H9 (cell line): ENCODE results near the gene CERS3. TPM values are rescaled to one million over a fixed set of nuclear protein-coding genes. Genes with fewer than 3 reads are reported as not detected.

Experiments
- DNase-seq: peaks from one replicate; pipeline ENCODE4 v3.0.0-alpha.2; 2017
- H2AFZ ChIP-seq: one replicate; pipeline ENCODE4 v1.6.1; 2013; ENCODE audit warnings: mild to moderate bottlenecking, low read length, control low read depth, moderate library complexity
- H2AK5ac ChIP-seq: 2 replicates; pipeline ENCODE4 v1.6.1; 2013; ENCODE audit warnings: low read length, control low read depth, mixed read lengths; ENCODE audit not compliant: insufficient read length
- H2BK120ac ChIP-seq: one replicate; pipeline ENCODE4 v1.6.1; 2013; ENCODE audit warnings: low read depth, mild to moderate bottlenecking, low read length, control low read depth, inconsistent platforms; ENCODE audit not compliant: poor library complexity, severe bottlenecking
- H2BK12ac ChIP-seq: 2 replicates; pipeline ENCODE4 v1.6.1; 2013; ENCODE audit warnings: low read length, control low read depth, mixed read lengths, low read depth; ENCODE audit not compliant: insufficient read length
- H2BK15ac ChIP-seq: 2 replicates; pipeline ENCODE4 v1.6.1; 2013; ENCODE audit warnings: low read depth, low read length, control low read depth
- H2BK20ac ChIP-seq: one replicate; pipeline ENCODE4 v1.6.1; 2013; ENCODE audit warnings: low read depth, mild to moderate bottlenecking, low read length, control low read depth, inconsistent platforms; ENCODE audit not compliant: poor library complexity, severe bottlenecking
- H2BK5ac ChIP-seq: 2 replicates; pipeline ENCODE4 v1.6.1; 2013; ENCODE audit warnings: low read length, control low read depth, mixed read lengths; ENCODE audit not compliant: insufficient read length
- H3K14ac ChIP-seq: 2 replicates; pipeline ENCODE4 v1.6.1; 2013; ENCODE audit warnings: low read length, control low read depth; ENCODE audit not compliant: insufficient read depth
- H3K18ac ChIP-seq: 2 replicates; pipeline ENCODE4 v1.6.1; 2013; ENCODE audit warnings: low read depth, mild to moderate bottlenecking, mixed read lengths, low read length, control low read depth; ENCODE audit not compliant: insufficient read length
- H3K23ac ChIP-seq: 2 replicates; pipeline ENCODE4 v1.6.1; 2013; ENCODE audit warnings: low read length, control low read depth, mixed read lengths, low read depth; ENCODE audit not compliant: insufficient read length
- H3K23me2 ChIP-seq: 2 replicates; pipeline ENCODE4 v1.6.1; 2013; ENCODE audit warnings: low read depth, mild to moderate bottlenecking, mixed read lengths, low read length, control low read depth; ENCODE audit not compliant: insufficient read length, poor library complexity, severe bottlenecking
- H3K27ac ChIP-seq: 2 replicates; pipeline ENCODE4 v1.5.1; 2013; ENCODE audit warnings: low read length, control low read depth, mixed read lengths, low read depth; ENCODE audit not compliant: insufficient read length
- H3K27me3 ChIP-seq: 2 replicates; pipeline ENCODE4 v1.6.1; 2013; ENCODE audit warnings: low read length, control low read depth, inconsistent platforms; ENCODE audit not compliant: insufficient read depth
- H3K4ac ChIP-seq: 2 replicates; pipeline ENCODE4 v1.6.1; 2013; ENCODE audit warnings: low read depth, mild to moderate bottlenecking, control low read depth, inconsistent platforms, low read length, moderate library complexity
- H3K4me1 ChIP-seq: 2 replicates; pipeline ENCODE4 v1.6.1; 2013; ENCODE audit warnings: low read length, control low read depth, inconsistent platforms; ENCODE audit not compliant: insufficient read depth
- H3K4me2 ChIP-seq: 2 replicates; pipeline ENCODE4 v1.6.1; 2013; ENCODE audit warnings: low read length, control low read depth, mixed read lengths; ENCODE audit not compliant: insufficient read length, insufficient read depth
- H3K56ac ChIP-seq: 2 replicates; pipeline ENCODE4 v1.6.1; 2013; ENCODE audit warnings: low read depth, mild to moderate bottlenecking, mixed read lengths, low read length, control low read depth; ENCODE audit not compliant: insufficient read length
- H3K79me1 ChIP-seq: 2 replicates; pipeline ENCODE4 v1.6.1; 2013; ENCODE audit warnings: low read depth, mild to moderate bottlenecking, moderate library complexity, low read length, control low read depth, inconsistent platforms; ENCODE audit not compliant: insufficient read depth, poor library complexity, severe bottlenecking
- H3K79me2 ChIP-seq: 2 replicates; pipeline ENCODE4 v1.6.1; 2013; ENCODE audit warnings: low read length, control low read depth, inconsistent platforms; ENCODE audit not compliant: insufficient read depth
- H3K9ac ChIP-seq: 2 replicates; pipeline ENCODE4 v1.6.1; 2013; ENCODE audit warnings: low read length, control low read depth, mixed read lengths; ENCODE audit not compliant: insufficient read length; ENCODE audit errors: extremely low read depth
- H3K9me3 ChIP-seq: one replicate; pipeline ENCODE4 v1.6.1; 2013; ENCODE audit warnings: low read depth, low read length, inconsistent platforms; ENCODE audit not compliant: control insufficient read depth
- H3T11ph ChIP-seq: one replicate; pipeline ENCODE4 v1.6.1; 2013; ENCODE audit warnings: mild to moderate bottlenecking, low read length, control low read depth, inconsistent platforms
- H4K20me1 ChIP-seq: one replicate; pipeline ENCODE4 v1.6.1; 2013; ENCODE audit not compliant: control insufficient read depth, insufficient read length, insufficient read depth
- H4K5ac ChIP-seq: 2 replicates; pipeline ENCODE4 v1.6.1; 2013; ENCODE audit warnings: low read depth, mild to moderate bottlenecking, mixed read lengths, low read length, control low read depth; ENCODE audit not compliant: insufficient read length
- H4K8ac ChIP-seq: replicated peaks from 2 replicates; pipeline ENCODE4 v1.6.1; 2013; ENCODE audit warnings: low read length, control low read depth, mixed read lengths, low read depth; ENCODE audit not compliant: insufficient read length
- H4K91ac ChIP-seq: 2 replicates; pipeline ENCODE4 v1.6.1; 2013; ENCODE audit warnings: low read depth, mild to moderate bottlenecking, moderate library complexity, mixed read lengths, low read length, control low read depth; ENCODE audit not compliant: insufficient read length
- H3K27ac Mint-ChIP-seq, 3 experiments: 2 replicates in 2 of 3; 3 replicates in 1 of 3; pipeline ENCODE4 v1.8.0; 2020 to 2021; ENCODE audit warnings: mixed read lengths in 3 of 3, mild to moderate bottlenecking in 1 of 3, moderate library complexity in 1 of 3
- H3K27me3 Mint-ChIP-seq: 2 replicates; pipeline ENCODE4 v1.8.0; 2021; ENCODE audit warnings: low read depth, mild to moderate bottlenecking, moderate library complexity, mixed read lengths
- H3K36me3 Mint-ChIP-seq, 3 experiments: 2 replicates in 2 of 3; 3 replicates in 1 of 3; pipeline ENCODE4 v1.8.0; 2020 to 2021; ENCODE audit warnings: low read depth in 3 of 3, mixed read lengths in 3 of 3; ENCODE audit not compliant: insufficient read depth in 1 of 3
- H3K4me1 Mint-ChIP-seq, 2 experiments: 2 replicates each; pipeline ENCODE4 v1.8.0; 2020; ENCODE audit warnings: mixed read lengths in 2 of 2
- H3K4me3 Mint-ChIP-seq, 2 experiments: 2 replicates in 1 of 2; 3 replicates in 1 of 2; pipeline ENCODE4 v1.8.0; 2020 to 2021; ENCODE audit warnings: mild to moderate bottlenecking in 2 of 2, mixed read lengths in 2 of 2, moderate library complexity in 1 of 2
- H3K9me3 Mint-ChIP-seq, 2 experiments: 2 replicates in 1 of 2; 3 replicates in 1 of 2; pipeline ENCODE4 v1.8.0; 2020; ENCODE audit warnings: mild to moderate bottlenecking in 2 of 2, mixed read lengths in 2 of 2, moderate library complexity in 1 of 2
- WGBS: extraction: QIAGEN DNeasy Blood & Tissue Kit; methylation state at CpG from one replicate; pipeline ENCODE4 v1.1.7; 2013; ENCODE audit warnings: missing lambda C conversion rate, low lambda C conversion rate, mixed read lengths; ENCODE audit not compliant: insufficient read length; ENCODE audit errors: extremely low coverage; 5-methylcytosine and 5-hydroxymethylcytosine counted together
- total RNA-seq: library from RNA; stranded (reverse); gene quantifications from 2 replicates; pipeline ENCODE4 v1.2.1, GENCODE V29; 2021
- TF ChIP-seq, protein P1 (sequence below): fragments of 200-600 bp; sonication (generic); conservative IDR thresholded peaks from 3 replicates; pipeline ENCODE4 v1.8.0; 2021; ENCODE audit warnings: antibody characterized with exemption, mild to moderate bottlenecking

CERS3 gene
- total RNA-seq, 1 experiment from 2014 or later, result 1.4 TPM

DNA sequence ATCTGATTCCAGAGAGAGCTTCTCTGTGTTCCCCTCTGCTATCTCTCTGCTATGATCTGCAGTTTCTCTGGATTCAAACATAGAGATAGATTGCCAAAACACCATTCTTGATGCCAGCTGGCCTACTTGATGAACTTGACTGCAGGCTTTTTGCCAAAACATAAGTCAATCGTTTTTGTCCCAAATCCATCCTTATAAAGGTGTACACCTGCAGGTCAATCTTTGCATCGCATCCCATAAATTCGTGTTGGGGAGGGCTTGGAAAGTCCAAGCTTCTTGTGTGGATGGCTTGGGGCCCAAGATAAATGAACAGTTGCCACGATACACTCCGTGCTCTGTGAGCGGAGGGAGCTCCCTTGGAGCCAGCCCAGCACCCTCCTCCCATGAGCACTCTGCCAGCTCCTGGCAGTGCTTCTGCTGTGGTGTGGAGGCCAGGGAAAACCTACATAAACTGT is 2.7 kb downstream of the CERS3 start:
- Histone ChIP-seq H2AFZ (no peak overlapping the region), H3K18ac (no peak overlapping the region), H3K14ac (no peak overlapping the region), H3K23ac (no peak overlapping the region), H2BK12ac (no peak overlapping the region), H3K79me1 (no peaks in the 10 kb centered on the region), H3K23me2 (no peaks in the 10 kb centered on the region), H4K91ac (no peak overlapping the region), H4K8ac (no peak overlapping the region), H2BK20ac (no peak overlapping the region), H3K4me2 (no peak overlapping the region), H2BK5ac (no peak overlapping the region), H2BK120ac (no peak overlapping the region), H3K56ac (no peak overlapping the region), H4K20me1 (no peaks in the 10 kb centered on the region), H3K27ac (no peak overlapping the region), H3K9ac (no peak overlapping the region), H3T11ph (no peak overlapping the region), H3K9me3 (no peaks in the 10 kb centered on the region), H2AK5ac (no peak overlapping the region), H2BK15ac (no peak overlapping the region), H3K4ac (no peak overlapping the region), H4K5ac (no peak overlapping the region), H3K79me2 (no peaks in the 10 kb centered on the region), H3K27me3 (no peaks in the 10 kb centered on the region), H3K4me1 (no peaks in the 10 kb centered on the region)
- H3K36me3 Mint-ChIP-seq, result no peaks in the 10 kb centered on the region
- H3K27ac Mint-ChIP-seq, result no peak overlapping the region
- peaks cover 5 to 6% of the 10 kb centered on the region in 2 experiments; a peak in 3 of 5 replicates for H3K9me3 Mint-ChIP-seq
- TF ChIP-seq, protein P1, sequence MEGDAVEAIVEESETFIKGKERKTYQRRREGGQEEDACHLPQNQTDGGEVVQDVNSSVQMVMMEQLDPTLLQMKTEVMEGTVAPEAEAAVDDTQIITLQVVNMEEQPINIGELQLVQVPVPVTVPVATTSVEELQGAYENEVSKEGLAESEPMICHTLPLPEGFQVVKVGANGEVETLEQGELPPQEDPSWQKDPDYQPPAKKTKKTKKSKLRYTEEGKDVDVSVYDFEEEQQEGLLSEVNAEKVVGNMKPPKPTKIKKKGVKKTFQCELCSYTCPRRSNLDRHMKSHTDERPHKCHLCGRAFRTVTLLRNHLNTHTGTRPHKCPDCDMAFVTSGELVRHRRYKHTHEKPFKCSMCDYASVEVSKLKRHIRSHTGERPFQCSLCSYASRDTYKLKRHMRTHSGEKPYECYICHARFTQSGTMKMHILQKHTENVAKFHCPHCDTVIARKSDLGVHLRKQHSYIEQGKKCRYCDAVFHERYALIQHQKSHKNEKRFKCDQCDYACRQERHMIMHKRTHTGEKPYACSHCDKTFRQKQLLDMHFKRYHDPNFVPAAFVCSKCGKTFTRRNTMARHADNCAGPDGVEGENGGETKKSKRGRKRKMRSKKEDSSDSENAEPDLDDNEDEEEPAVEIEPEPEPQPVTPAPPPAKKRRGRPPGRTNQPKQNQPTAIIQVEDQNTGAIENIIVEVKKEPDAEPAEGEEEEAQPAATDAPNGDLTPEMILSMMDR, result 0 out of 3 replicates have a peak, but pooled peaks have one; percentile 16
- H3K4me3 Mint-ChIP-seq, result no peak overlapping the region
- no peak for DNase-seq
- H3K27me3 Mint-ChIP-seq, result no peaks in the 10 kb centered on the region
- WGBS, result no CpG with 5 or more reads among the region's 6 CpGs
- peaks cover 0 to 3% of the 10 kb centered on the region in 2 experiments; a peak in 2 of 4 replicates for H3K4me1 Mint-ChIP-seq
